ENCODE measurements around the gene NENF.

The NENF gene

DNA sequence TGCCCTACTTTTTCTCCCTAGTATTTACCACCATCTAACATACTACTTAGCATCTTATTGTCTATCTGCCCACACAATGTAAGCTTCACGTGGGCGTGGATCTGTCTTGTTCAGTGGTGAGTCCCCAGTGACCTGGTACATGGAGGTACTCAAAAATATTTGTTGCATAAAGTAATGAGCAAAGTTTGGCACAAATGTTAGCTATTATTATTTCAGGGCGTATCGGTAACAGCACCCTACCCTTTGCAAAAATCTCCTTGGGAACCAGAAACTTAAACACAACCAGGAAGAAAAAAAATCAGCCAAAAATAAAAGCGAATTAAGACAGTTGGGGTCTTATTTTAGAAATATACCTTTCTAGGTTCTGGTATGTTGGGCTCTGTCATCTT, 454 bp upstream of the NENF start:
- DNase-seq: no peak

DNA sequence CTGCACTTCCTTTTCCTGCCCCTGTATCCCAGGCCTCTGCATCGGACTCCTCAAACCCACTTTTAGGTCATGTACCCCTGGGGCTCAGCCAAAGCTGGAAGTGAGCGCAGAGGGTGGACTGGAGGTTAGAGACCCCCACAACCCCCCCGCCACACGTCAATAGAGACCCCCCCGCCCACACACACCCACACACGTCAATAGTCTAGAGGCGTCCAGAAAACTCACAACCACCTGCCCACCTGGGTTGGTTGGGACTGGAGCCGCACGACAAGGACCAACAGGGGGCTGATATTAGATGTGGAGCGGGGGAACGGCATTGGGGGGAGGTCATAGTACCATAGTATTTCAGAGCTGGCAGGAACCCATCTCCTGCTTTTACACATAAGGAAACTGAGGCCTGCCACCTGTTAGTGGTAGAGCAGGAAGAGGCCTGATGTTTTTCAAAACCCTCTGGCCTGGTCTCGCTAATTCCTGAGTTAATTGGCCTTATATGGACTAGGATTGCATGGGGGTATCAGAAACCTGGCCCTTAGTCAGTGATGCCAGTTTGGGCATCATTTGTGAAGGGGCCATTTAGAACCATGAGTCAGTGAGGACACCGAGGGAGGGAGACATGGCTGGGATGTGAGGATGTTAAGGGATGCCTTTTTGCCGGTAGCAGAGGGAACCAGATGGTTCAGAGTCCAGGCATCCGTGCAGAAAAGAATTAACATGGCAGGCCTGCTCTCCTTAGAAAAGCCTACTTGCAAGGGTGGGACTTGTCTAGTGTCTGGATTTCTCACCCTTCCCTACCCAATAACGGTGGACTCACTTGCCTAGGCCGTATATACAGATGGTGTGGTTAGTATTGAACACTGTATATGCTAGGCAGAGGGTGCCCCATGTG, 1.1 kb downstream of the NENF start:
- no peak for DNase-seq

DNA sequence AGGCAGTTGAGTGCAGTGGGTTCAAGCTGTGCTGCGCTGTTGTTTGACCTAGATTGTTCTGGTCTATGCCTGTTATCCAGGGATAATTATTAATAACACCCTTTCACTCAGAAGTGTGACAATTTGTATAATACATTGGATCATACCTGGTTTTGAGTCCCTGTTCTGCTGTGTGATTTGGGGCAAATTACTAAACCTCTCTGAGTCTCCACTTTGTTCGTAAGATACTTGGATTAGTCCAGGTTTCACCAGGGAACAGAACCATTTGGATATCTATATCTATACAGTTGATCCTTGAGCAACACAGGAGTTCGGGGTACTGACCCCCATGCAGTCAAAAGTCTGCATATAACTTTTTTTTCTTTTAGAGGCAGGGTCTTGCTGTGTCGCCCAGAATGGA, 2.3 kb downstream of the NENF start:
- DNase-seq: no peak

DNA sequence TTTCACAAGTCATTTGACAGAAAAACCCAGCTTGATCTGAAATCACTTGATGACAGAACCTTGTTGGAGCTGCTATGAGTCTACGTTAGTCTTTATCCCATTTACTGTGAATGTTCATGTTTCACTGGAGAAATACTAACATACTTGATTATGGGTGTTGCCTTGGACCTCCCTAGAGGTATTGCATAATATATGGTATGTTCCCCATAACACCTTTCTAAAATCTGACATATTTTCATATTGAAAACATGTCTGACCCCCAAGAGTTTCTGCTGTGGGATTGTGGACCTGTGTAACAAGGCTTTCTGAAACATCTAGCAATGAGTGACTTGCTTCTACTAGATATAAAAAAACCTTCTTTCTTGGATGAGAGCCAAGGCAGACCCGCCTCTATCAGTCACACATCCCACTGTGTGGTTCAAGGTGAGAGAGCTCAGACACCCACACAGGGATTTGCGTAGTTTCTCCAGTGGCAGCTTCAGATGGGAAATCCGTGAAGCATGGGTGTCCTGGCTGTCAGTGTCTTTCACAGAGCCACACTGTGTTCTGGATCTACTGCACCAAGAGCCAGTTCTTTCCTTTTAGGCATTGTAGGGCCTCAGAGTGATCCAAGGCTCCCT, 4.6 kb downstream of the NENF start:
- no peak for DNase-seq

DNA sequence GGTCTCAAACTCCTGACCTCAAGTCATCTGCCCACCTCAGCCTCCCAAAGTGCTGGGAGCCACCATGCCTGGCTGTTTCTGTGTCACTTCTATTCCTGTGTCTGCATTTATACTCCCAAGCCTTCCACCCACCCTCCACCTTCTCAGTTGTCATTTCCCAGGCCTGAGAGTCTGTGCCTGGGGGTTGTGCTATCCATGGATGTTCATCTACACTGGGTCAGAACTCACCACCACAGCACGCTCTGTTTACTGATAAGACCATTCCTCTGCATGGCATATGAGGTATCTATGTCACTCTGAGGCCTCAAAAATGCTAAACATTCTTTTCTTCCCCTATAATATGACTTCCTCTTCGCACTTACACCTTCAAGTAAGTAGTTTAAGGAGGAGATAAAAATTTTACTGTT, 6.1 kb downstream of the NENF start:
- DNase-seq: no peak

DNA sequence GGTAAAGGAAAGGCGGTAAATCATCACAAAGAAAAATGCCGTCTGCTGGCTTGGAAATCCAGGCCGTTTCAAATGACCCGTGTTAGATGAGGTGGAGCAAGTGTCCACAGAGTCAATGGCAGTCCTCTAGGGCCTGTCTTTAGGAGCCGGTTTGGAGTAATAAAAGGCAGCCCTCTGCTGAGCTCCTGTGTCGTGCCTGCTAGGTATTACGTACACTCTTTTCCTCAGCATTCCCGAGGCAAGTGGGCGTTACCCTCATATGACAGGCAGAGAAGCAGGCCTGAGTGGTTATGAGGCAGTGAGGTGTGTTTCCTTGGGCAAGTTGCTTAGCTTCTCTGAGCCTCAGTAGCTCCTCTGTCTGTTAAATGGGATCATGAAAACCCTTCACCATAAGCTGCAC, 7.7 kb downstream of the NENF start:
- no peak for DNase-seq

DNA sequence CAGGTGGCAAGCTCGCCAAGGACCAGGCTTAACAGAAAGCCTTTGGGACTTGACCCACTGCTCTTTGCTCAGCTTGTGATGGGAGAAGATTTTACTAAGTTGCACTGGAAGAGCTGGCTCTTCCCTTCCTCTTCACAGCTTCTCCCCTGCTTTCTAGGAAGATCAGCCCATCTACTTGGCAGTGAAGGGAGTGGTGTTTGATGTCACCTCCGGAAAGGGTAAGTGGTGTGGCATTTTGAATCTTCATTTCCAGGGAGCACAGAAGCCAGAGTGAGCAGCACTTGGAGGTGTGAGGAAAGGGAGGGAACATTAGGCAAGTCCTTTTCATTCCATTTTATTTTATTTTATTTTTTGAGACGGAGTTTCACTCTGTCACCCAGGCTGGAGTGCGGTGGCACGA, 9.7 kb downstream of the NENF start:
- DNase-seq: no peak

DNA sequence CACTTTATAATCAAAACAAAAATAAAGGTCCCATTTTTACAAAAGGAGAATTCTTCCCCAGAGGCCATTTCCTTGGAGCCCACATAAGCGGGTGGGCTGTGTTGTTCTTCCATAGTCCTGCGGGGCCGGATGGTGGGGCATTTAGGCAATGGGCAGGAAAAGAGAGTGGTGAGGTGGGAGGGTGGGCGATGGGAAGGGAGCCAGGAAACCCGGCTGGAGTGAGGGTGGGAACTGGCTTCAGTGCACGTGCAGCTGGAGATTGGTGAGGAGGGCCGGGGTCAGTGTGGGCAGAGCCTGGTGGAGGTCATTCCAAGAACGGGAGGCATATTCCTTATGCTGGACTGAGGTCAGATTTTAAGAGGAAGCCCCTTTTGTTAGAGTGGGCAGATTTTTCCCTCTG, 13.6 kb downstream of the NENF start:
- no peak for DNase-seq

DNA sequence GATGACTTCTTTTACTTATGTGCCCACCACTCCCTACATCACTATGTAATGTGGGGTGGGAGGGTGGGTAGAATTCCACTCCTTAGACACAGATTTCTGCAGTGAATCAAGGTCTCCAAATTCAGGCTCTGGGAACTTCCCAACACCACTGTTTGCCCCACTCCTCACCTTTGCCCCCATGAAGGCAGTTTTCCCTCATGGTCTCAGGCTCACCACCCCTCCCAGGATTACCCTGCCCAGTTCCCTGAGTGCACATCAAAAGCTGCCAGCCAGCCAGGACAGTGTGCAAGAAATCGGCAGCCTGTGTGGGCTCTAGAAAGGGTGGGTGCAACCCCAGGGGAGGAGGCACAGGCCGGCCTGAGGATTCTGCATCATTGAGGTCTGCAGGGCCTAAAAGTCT, 14.8 kb downstream of the NENF start:
- DNase-seq: no peak

DNA sequence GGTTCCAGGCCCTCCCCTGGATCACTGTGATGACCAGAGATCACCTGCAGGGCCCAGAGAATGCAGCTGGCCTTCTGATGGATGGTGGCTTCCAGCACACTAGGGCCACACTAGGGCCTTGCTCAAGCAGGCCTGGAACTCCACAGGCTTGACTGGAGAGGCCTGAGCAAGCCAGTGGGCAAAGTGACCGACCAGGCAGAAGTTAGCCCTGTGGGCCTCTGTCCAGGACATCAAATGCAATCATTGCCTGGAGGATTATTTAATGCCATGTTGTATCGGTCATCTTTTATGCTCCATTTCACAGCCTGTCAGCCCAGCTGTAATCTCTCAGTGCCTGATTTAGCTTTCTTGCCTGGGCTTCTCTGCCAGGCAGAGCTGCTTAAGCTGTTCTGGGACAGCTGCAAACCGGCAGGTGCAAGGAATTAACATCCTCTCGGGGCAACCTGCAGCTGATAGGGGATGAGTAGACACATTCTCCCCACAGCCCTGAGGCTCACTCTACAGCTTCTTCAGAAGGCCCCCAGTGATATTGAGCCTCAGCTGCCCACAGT, 17.7 kb downstream of the NENF start:
- DNase-seq: no peak

DNA sequence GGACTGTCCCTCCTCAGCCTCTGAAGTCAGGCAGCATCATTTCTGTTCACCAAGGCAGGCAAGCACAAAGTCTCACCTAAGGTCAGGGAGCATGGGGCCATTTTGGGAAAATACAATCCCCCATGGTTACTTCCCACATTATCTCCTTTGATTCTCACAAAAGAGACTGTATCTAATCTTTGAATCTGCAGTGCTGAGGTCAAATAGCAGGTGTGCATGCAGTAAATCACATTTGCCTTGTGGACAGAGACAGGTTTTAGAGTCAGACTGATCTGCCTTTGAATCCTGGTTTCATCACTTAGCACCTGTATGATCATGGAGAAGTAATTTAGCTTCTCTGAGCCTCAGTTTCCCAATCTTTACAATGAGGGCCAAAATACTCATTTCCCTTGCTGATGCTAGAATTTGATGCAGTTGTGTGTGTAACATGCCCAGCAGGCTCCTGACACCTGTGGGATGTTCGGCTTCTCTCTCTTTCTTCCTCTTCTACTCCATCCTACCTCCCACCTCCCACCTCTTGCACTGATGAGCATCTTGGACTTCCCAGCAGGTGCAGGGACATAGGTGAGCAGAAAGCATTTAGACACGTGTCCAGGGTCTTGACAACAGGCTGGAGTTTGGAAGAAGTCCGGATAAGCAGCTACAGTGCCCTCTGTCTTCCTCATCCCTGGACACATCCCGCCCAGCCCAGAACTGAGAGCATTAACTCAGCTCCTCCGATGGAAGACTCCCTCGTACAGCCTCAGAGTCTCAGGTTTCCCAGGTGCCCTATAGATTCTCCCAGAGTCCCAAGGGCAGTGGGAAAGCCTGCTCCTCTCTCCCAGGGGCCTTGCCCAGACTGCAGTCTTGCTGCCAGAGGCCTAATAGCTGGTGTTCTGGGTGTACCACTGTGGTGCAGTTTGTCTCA, 18.9 kb downstream of the NENF start:
- DNase-seq: no peak

DNA sequence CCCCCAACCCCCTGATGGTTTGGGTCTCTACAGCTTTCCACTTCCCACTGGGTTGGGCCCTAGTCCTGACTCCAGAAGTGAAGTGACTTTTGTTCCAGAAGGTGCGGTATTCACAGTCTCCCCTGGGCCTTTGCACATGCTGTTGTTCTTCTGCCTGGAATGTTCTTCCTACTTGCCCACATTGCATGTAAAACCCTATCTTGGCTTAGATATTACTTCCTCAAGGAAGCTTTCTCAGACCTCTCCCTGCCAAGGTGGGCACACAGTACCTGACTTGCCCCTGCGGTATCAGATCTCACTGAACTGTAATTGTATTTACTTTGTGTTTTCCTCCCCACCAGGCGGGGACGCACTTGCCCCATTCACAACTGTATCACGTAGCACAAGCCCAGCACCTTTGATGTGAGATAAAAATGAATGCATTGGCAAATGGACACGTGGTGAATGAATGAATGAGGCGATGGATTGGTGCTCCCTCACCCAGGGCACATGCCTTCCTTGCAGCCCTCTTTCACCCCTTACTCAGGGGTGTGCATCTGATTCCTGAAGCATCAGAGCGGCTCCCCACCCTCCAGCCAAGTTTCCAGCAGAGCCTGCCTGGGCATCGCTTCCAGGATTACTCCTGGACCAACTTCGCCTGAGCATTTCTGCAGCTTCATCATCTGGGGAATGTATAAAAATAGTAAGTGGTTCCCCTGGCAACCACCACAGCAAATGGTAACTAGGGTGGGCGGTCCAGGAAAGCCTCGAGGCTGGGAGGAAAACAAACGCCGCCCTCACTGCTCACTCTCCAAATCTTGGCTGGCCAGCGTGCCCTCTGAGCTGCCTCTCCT, 19.8 kb downstream of the NENF start:
- DNase-seq: no peak

DNA sequence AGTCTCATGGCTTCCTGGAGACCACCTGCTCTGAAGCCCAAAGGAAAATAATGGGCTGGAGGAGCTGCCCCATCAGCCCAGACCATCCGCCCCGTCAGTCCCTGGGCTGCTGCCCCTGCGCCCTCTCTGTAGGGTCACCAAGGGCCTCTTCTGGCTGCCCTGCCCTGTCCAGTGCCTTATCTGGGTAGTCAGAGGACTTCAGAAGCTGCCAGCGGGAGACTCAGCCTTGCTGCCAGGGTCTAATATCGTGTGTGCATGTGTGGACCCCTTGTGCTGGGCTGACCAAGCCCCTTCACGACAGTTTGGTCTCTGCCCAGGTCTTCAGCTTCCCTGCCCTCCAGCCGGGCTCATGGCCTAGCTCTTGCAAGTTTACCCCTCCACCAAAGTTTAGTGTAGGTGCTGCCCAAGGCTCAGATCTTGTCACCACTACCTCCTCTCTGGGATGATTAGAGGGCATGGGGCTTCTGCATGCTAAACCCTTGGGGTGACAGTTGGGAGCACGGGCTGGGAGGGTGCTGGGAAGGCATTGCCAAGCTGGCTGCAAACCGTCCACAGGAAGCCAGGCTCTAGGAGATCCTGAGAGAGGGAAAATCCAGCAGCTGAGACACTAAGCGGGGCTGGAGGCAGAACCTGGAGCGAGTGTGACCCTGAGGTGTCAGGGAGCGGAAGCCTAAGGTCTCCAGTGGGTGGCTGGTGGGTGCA, 20.6 kb downstream of the NENF start:
- DNase-seq: no peak

DNA sequence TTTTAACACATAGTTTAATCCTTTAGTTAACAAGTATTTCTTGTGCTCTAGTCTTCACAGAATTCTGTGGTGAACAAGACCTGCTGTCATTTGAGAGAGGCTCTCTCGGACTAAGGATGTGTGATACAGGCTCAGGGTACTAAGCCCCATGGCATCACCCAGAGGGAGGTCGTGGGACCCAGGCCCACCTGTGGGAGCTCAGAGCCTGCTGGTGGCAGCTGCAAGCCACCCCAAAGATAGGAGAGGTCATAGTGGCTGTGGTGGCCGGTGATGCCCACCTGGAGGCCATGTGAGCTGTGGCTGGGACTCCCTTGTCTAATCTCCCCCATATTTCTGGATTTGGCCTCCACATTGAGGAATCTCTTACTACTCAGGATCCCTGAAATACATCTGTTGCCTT, 22.0 kb downstream of the NENF start:
- no peak for DNase-seq

DNA sequence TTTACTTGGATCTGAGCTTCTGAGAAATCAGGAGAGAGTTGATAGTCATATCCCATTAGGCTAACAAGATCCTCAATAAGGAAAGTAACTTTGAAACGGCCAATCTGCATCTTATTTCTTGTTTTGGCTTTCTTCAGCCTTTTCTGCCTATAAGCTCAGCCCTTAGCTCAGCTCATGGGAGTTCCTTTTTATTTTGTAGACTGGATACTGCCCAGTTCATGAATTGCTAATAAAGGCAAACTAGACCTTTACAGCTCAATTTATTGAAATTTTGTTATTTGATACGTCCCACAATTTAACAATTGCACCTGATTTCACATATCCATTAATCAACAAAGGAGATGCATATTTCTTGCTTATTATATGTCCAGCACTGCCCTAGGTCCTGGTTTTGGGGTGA, 22.7 kb downstream of the NENF start:
- DNase-seq: no peak

DNA sequence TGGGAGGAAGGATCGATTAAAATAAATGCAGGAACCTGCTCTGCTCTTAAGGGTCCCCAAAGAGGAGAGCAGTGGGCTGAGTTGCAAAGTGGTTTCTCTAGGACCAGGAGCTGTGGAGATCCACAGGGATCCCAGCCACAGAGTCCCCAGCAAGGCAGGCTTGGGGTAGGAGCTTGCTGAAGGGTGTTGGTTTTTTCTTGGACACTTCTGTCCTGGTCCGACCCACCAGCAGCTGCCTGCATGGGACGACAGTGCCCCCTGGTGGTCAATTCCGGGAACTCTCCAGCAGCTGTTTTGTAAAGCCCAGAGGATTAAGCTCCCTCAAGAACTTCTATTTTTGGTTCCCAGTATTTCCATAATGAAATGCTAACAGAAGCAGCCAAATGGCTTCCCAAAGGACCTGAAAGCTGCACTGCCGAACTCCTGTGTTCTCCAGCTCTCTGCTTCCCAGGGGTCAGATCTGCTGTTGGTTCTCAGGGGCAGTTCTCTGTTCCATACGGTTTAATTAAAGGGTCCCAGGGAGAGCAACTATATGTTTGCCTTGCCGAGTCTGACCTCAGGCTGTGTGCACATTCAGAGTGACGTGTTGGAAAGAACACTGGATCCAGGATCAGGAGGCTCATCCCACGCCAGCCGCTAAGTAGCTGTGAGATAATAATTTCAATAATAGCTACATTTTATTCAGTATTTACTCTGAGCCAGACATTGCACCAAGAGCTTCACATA, 23.2 kb downstream of the NENF start:
- DNase-seq: peak; percentile 75

DNA sequence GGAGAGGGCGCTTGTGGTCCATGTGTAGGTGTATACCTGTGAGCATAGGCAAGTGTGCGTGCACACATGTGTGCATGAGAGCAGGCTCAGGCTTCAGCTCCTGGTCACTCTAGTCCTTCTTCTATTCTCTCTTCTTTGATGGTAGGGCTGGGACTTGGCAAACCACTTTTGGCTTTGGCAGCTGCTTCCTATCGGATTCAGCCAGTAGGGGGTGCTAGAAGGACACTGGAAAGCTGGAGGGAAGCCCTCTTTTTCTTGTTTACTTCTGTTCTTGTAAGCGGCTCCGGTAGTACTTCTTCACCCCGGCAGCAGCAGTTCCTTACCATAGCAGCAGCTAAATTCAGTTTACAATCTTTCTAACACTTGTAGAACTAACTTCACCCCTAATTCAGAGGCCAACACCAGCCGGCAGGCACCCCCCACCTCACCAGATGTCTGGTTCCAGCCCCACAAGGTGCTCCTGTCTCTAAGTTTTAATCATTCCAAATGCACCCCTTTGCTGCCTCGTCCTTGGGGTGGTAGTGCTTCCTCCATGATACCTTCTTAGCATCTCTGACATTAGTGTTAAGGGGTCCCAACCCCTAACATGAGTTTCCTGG, 25.1 kb downstream of the NENF start:
- peak; percentile 24 for DNase-seq

DNA sequence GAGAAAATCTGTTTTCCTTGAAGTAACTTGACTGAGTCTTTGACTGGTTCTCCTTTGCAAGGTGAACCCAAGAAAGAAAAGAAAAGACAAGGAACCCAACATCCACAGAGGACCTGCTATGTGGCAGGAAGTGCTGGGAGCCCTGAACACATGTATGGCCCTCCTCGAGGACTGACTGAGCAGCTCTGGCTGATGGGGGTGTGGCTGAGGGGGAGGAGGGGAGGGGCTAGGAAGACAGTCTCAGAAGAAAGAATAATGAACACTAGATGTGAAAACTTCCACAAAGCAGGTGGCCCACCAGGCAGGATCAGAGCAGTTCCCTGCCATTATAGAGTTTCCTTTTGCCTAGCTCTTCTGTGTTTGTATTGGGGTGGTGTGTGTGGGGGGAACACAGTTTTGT, 26.1 kb downstream of the NENF start:
- DNase-seq: no peak

DNA sequence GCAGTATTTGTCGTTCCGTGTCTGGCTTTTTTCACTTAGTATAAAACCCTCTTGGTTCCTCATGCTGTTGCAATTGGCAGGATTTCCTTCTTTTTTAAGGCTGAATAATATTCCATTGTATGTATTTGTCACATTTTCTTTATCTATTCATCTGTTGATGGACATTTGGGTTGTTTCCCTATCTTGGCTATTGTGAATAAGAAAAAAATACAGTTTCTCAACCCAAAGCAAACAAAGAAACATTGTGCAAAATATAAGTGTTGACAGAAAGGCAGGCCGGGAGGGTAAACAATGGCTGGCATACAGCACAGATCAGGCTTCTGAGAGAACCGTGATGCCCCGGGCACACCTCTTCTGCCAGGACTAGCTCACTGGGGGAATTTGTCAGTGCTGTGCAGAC, 26.9 kb downstream of the NENF start:
- DNase-seq: no peak

DNA sequence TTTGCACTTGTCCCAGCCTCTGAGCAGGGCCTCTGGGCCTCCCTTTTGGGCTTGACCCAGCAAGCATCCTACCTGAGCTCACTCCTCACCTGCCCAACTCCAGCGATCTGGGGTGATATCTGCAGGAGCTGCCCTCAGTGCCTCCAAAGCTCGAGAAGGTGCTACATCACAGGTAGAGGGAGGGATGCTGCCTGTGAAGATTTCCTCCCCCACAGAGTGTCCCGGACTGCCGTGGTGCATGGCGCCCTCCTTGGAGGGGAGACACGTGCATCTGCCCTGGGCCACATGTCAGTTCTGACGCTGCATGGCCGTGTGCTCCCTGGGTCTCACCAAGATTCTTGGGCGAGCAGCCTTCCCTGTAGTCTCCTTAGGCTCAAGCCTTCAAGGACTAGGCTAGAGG, 27.7 kb downstream of the NENF start:
- DNase-seq: no peak
